Measurements from ENCODE around the gene GANAB.

Gene GANAB

GRCh38 chr11:62608776-62609175 is 37.6 kb downstream of the GANAB start:
- FAIRE-seq (no peak), DNase-seq (ENCODE audit: insufficient read length, low spot score) (no peak)
- no peak for TF ChIP-seq CTCF (IDR thresholded peaks at IDR 0.05; ENCODE audit: insufficient read depth, missing control alignments)

GRCh38 chr11:62607714-62608113 is 38.7 kb downstream of the GANAB start:
- DNase-seq (ENCODE audit: insufficient read length, low spot score): no peak
- no peak for FAIRE-seq
- TF ChIP-seq CTCF (IDR thresholded peaks at IDR 0.05; ENCODE audit: insufficient read depth, missing control alignments): no peak

- FAIRE-seq (no peak), DNase-seq (ENCODE audit: insufficient read length, low spot score) (no peak)
- no peak for TF ChIP-seq CTCF (IDR thresholded peaks at IDR 0.05; ENCODE audit: insufficient read depth, missing control alignments)
Measured at GRCh38 chr11:62605902-62606301, 40.5 kb downstream of the GANAB start.

GRCh38 chr11:62605467-62605866 is 40.9 kb downstream of the GANAB start:
- DNase-seq (ENCODE audit: insufficient read length, low spot score) (no peak), FAIRE-seq (no peak)
- no peak for TF ChIP-seq CTCF (IDR thresholded peaks at IDR 0.05; ENCODE audit: insufficient read depth, missing control alignments)

- FAIRE-seq: no peak
Measured at GRCh38 chr11:62604460-62605120, 41.8 kb downstream of the GANAB start.

GRCh38 chr11:62603776-62604299 is 42.6 kb downstream of the GANAB start:
- TF ChIP-seq CTCF (IDR thresholded peaks at IDR 0.05; ENCODE audit: insufficient read depth, missing control alignments): no peak
- no peak for FAIRE-seq
- DNase-seq (ENCODE audit: insufficient read length, low spot score): no peak

More at GRCh38 chr11:62604460-62605120, 41.8 kb downstream of the GANAB start:
- DNase-seq (ENCODE audit: insufficient read length, low spot score): no peak
- no peak for TF ChIP-seq CTCF (IDR thresholded peaks at IDR 0.05; ENCODE audit: insufficient read depth, missing control alignments)

GRCh38 chr11:62603072-62603408 is 43.4 kb downstream of the GANAB start:
- DNase-seq (ENCODE audit: insufficient read length, low spot score) (no peak), FAIRE-seq (no peak)
- no peak for TF ChIP-seq CTCF (IDR thresholded peaks at IDR 0.05; ENCODE audit: insufficient read depth, missing control alignments)
